Fibroblast of lung (primary cell): Measurements from ENCODE around the gene RNF212. TPM values are rescaled to one million over a fixed set of nuclear protein-coding genes. Genes with fewer than 3 reads are reported as not detected.

Source experiments
- DNase-seq, 2 donors: peaks; one replicate each; pipeline versions ENCODE4 v3.0.0 to v3.0.0-alpha.2; 2010; ENCODE audit warnings: low read depth in 2 of 2
- H2AFZ ChIP-seq: 2 replicates; pipeline ENCODE4 v1.5.1; 2012; ENCODE audit warnings: low read length, control low read depth, inconsistent platforms
- H3K27ac ChIP-seq: 2 replicates; pipeline ENCODE4 v1.5.1; 2011; ENCODE audit warnings: low read length, control low read depth; ENCODE audit not compliant: insufficient read depth
- H3K27me3 ChIP-seq: 2 replicates; pipeline ENCODE4 v1.5.1; 2011; ENCODE audit warnings: mild to moderate bottlenecking, low read length; ENCODE audit not compliant: control insufficient read depth, insufficient read depth
- H3K36me3 ChIP-seq: 2 replicates; pipeline ENCODE4 v1.5.1; 2011; ENCODE audit warnings: low read length; ENCODE audit not compliant: control insufficient read depth, insufficient read depth
- H3K4me1 ChIP-seq: 2 replicates; pipeline ENCODE4 v1.5.1; 2011; ENCODE audit warnings: low read length; ENCODE audit not compliant: control insufficient read depth, insufficient read depth; ENCODE audit errors: extremely low read depth
- H3K4me2 ChIP-seq: 2 replicates; pipeline ENCODE4 v1.5.1; 2011; ENCODE audit warnings: low read length, control low read depth; ENCODE audit not compliant: insufficient read depth; ENCODE audit errors: extremely low read depth
- H3K4me3 ChIP-seq, 4 experiments: fragments of 200-600 bp in 1 of 4; sonication (generic) in 1 of 4; replicated peaks in 1 of 4; 2 replicates each; pipeline ENCODE4 v1.5.1; 2011 to 2016; ENCODE audit warnings: low read length in 4 of 4, low read depth in 3 of 4, mild to moderate bottlenecking in 3 of 4, control low read depth in 2 of 4, inconsistent platforms in 1 of 4, mixed read lengths in 1 of 4; ENCODE audit not compliant: insufficient read depth in 1 of 4; ENCODE audit errors: control extremely low read depth in 1 of 4
- H3K79me2 ChIP-seq: 2 replicates; pipeline ENCODE4 v1.5.1; 2012; ENCODE audit warnings: mild to moderate bottlenecking, low read length, inconsistent platforms; ENCODE audit not compliant: control insufficient read depth, insufficient read depth
- H3K9ac ChIP-seq: 2 replicates; pipeline ENCODE4 v1.5.1; 2011; ENCODE audit warnings: mild to moderate bottlenecking, low read length, control low read depth; ENCODE audit not compliant: insufficient read depth
- H3K9me3 ChIP-seq: 2 replicates; pipeline ENCODE4 v1.5.1; 2012; ENCODE audit warnings: low read depth, low read length; ENCODE audit not compliant: control insufficient read depth, insufficient read depth
- H4K20me1 ChIP-seq: 2 replicates; pipeline ENCODE4 v1.5.1; 2011; ENCODE audit warnings: low read length; ENCODE audit not compliant: control insufficient read depth, insufficient read depth; ENCODE audit errors: extremely low read depth
- CTCF ChIP-seq, 2 donors: IDR thresholded peaks in 1 of 2; conservative IDR thresholded peaks in 1 of 2; 1 replicate in 1 of 2; 2 replicates in 1 of 2; pipeline ENCODE4 v1.5.1; 2011 to 2012; ENCODE audit warnings: low read length in 2 of 2, control low read depth in 1 of 2, inconsistent platforms in 1 of 2, low read depth in 1 of 2, mild to moderate bottlenecking in 1 of 2
- EZH2 ChIP-seq: IDR thresholded peaks from 2 replicates; pipeline ENCODE4 v1.5.1; 2012; ENCODE audit warnings: low read length, control low read depth, mild to moderate bottlenecking; ENCODE audit errors: missing control alignments
- polyA plus RNA-seq, 2 donors: library from polyadenylated mRNA; depleted of rRNA in 1 of 2; stranded (reverse) in 1 of 2; unstranded in 1 of 2; fragments of >200 nt; gene quantifications; 2 replicates each; pipeline ENCODE4 v1.2.1, GENCODE V29; 2011 to 2012; ENCODE audit warnings: missing spikeins in 1 of 2
- total RNA-seq: library from RNA; depleted of rRNA; stranded (reverse); fragments of >200 nt; gene quantifications from 2 replicates; pipeline ENCODE4 v1.2.1, GENCODE V29; 2014

The RNF212 gene
- total and polyA plus RNA-seq, 2 donors (not counting 1 experiment from before 2014, with no cell fraction given), result 0.66 to 1.6 TPM

GRCh38 chr4:1058198-1058996 lies 55.0 kb downstream of the RNF212 start:
- H3K4me1 ChIP-seq, result no peaks in the 10 kb centered on the region
- no peak for DNase-seq
- no peaks in the 10 kb centered on the region for H3K79me2 ChIP-seq
- H3K36me3 ChIP-seq, result no peaks in the 10 kb centered on the region
- no peak overlapping the region for H3K4me2 ChIP-seq
- TF ChIP-seq CTCF (conservative IDR thresholded peaks at IDR 0.05 in 1 of 2, IDR thresholded peaks at IDR 0.05 in 1 of 2; ENCODE audit: low read depth in 1 of 2, low read length in 2 of 2) (no peak), EZH2 (no peak)
- H2AFZ ChIP-seq, result no peak overlapping the region
- no peak overlapping the region for H3K27ac ChIP-seq
- peaks cover 44% of the 10 kb centered on the region for H3K27me3 ChIP-seq
- H3K9ac ChIP-seq, result no peak overlapping the region
- H4K20me1 ChIP-seq, result no peaks in the 10 kb centered on the region
- H3K9me3 ChIP-seq, result no peaks in the 10 kb centered on the region
- H3K4me3 ChIP-seq, result no peak overlapping the region

- Histone ChIP-seq H3K27me3 (peaks cover 53% of the 10 kb centered on the region), H3K9me3 (no peaks in the 10 kb centered on the region), H3K4me1 (no peaks in the 10 kb centered on the region), H3K27ac (no peak overlapping the region), H3K79me2 (no peaks in the 10 kb centered on the region), H3K4me2 (no peak overlapping the region), H3K36me3 (no peaks in the 10 kb centered on the region), H2AFZ (no peak overlapping the region), H4K20me1 (no peaks in the 10 kb centered on the region), H3K9ac (no peak overlapping the region), H3K4me3 (no peak overlapping the region)
- DNase-seq, result no peak
- TF ChIP-seq CTCF (conservative IDR thresholded peaks at IDR 0.05 in 1 of 2, IDR thresholded peaks at IDR 0.05 in 1 of 2; ENCODE audit: low read depth in 1 of 2, low read length in 2 of 2), result no peak
- no peak for TF ChIP-seq EZH2
These were observed 56.0 kb downstream of the RNF212 start for GRCh38 chr4:1057403-1057745.

DNA sequence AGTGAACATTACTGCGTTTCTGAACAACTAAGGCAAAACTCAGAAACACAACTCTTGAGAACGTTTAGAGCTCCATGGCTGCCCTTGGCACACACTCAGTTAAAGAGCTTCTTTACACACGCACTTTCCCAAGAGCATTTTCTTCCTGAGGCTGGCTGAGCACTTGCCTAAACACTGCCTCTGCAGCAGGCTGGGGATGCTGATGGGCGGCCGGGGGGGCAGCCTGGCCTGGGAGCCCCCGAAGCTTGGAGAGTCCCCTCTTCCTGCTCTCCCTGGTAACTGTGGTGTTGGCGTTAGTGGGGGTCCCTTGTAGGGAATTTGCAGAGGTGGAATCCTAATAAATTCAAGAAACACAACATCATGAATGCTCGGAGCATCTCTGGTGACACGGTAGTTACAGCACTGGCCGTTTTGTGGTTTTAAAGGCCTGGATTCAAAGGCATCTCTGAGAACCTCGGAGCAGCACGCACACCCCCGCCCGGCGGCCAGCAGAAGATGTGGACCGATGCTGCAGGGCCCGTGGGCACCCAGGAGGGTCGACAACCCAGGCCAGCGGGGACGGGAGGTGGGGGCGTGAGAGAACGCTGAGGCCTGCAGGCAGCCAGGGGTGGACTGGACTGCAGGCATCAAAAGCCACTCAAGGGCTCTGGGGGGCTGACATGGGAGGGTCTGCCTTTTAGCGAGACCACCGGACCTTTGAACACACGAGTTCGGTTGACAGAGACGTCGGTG lies 56.5 kb downstream of the RNF212 start:
- H3K4me2 ChIP-seq, result no peak overlapping the region
- TF ChIP-seq EZH2, result no peak
- no peak for TF ChIP-seq CTCF (conservative IDR thresholded peaks at IDR 0.05 in 1 of 2, IDR thresholded peaks at IDR 0.05 in 1 of 2; ENCODE audit: low read depth in 1 of 2, low read length in 2 of 2)
- no peaks in the 10 kb centered on the region for H3K4me1 ChIP-seq
- H3K27ac ChIP-seq, result no peak overlapping the region
- no peak overlapping the region for H3K4me3 ChIP-seq
- H3K27me3 ChIP-seq, result peaks cover 54% of the 10 kb centered on the region
- H4K20me1 ChIP-seq, result no peaks in the 10 kb centered on the region
- H3K9ac ChIP-seq, result no peak overlapping the region
- no peaks in the 10 kb centered on the region for H3K36me3 ChIP-seq
- no peaks in the 10 kb centered on the region for H3K79me2 ChIP-seq
- no peaks in the 10 kb centered on the region for H3K9me3 ChIP-seq
- DNase-seq, result no peak
- H2AFZ ChIP-seq, result no peak overlapping the region
